GM12872 (cell line): ENCODE measurements around the gene USP36.

Experiments
- TF ChIP-seq, protein P1 (sequence below): IDR thresholded peaks from 3 replicates; pipeline ENCODE4 v1.5.1; 2011; ENCODE audit warnings: low read depth, mild to moderate bottlenecking, low read length, moderate library complexity; ENCODE audit not compliant: insufficient read depth

Gene USP36

DNA sequence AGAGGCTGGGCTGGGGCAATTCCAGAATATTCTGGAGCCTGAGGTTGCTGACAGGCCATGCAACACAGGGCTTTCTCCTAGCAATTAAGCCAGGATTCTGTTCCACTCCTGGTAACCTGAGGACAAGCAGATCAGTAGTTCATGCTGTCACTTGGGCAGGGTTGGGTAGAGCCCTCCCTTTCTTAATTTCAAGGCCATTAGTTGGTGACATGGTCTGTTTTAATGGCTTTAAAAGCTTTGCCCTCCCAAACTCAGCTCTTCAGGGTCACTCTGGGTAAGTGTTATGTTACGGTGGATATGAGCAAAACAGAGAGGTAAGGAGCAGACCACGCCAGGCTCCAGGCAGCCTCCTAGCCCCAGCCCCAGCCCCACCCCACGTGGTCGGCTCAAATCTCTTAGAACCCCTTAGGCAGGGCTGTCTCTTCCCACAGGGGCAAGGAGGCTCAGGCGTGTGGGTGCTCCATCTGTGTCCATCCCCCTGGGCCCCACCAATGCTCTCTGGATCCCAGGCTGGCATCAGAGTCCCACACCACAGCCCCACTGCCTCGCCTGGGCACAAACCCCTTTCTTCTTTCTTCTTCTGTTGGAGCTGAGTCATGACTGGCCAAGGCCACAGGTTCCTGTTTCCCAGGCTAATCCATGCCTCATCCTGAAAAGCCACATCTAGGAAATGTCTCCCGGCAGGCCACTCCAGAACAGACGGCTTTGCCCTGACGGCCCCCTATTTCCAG is 34.9 kb upstream of the USP36 start:
- TF ChIP-seq, protein P1, sequence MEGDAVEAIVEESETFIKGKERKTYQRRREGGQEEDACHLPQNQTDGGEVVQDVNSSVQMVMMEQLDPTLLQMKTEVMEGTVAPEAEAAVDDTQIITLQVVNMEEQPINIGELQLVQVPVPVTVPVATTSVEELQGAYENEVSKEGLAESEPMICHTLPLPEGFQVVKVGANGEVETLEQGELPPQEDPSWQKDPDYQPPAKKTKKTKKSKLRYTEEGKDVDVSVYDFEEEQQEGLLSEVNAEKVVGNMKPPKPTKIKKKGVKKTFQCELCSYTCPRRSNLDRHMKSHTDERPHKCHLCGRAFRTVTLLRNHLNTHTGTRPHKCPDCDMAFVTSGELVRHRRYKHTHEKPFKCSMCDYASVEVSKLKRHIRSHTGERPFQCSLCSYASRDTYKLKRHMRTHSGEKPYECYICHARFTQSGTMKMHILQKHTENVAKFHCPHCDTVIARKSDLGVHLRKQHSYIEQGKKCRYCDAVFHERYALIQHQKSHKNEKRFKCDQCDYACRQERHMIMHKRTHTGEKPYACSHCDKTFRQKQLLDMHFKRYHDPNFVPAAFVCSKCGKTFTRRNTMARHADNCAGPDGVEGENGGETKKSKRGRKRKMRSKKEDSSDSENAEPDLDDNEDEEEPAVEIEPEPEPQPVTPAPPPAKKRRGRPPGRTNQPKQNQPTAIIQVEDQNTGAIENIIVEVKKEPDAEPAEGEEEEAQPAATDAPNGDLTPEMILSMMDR = no peak

DNA sequence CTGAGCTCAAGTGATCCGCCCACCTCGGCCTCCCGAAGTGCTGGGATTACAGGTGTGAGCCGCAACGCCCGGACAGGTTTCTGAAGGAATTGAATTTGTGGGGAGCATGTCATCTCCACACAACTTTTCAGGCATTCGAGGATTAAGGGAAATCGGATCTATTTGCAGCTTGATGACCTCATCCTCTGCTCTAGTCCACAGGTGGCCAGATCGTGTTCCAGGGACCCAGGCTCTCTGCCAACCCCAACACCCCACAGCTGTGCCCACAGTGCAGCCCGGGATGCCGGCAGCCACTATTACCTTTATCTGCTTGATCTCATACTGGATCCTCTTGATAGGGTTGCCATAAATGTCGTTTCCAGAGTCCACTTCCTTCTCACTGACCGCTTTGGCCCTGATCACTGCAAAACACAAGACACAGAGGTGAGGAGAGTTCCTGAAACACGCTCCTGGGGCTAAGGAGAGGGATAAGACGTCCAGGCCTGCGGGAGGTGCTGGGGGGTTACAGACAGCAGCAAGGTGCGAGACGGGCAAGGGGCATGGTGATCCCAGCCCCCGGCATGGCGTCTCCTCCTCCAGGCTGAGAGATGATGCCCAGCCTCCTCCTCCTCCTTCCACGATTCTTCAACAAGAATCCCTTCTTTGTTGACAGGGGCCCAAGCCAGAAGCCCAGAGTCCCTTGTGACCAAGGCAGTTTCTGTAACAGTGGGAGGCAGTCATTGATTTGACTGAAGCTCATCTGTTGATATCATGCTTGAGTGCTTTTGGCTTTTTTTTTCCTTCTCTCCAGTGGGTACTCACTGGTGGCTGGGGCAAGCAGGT is 33.1 kb upstream of the USP36 start:
- TF ChIP-seq, protein P1 = no peak

GRCh38 chr17:78872486-78872885 is 31.9 kb upstream of the USP36 start:
- TF ChIP-seq, protein P1 = no peak

- TF ChIP-seq, protein P1 = no peak
Measured at GRCh38 chr17:78870621-78871020, 30.0 kb upstream of the USP36 start.

DNA sequence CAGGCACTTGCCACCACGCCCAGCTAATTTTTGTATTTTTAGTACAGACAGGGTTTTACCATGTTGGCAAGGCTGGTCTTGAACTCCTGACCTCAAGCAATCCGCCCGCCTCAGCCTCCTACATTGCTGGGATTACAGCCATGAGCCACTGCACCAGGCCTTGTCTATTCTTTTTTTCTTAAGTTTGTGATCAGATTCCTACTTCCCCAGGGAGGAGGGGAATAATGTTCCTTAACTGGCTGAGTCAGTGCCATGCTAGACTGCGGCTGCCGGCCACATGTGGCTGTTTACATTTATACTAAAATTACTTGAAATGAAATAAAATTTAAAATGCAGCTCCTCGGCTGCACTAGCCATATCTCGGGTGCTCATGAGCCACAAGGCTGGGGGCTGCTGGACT is 27.8 kb upstream of the USP36 start:
- TF ChIP-seq, protein P1 = no peak

DNA sequence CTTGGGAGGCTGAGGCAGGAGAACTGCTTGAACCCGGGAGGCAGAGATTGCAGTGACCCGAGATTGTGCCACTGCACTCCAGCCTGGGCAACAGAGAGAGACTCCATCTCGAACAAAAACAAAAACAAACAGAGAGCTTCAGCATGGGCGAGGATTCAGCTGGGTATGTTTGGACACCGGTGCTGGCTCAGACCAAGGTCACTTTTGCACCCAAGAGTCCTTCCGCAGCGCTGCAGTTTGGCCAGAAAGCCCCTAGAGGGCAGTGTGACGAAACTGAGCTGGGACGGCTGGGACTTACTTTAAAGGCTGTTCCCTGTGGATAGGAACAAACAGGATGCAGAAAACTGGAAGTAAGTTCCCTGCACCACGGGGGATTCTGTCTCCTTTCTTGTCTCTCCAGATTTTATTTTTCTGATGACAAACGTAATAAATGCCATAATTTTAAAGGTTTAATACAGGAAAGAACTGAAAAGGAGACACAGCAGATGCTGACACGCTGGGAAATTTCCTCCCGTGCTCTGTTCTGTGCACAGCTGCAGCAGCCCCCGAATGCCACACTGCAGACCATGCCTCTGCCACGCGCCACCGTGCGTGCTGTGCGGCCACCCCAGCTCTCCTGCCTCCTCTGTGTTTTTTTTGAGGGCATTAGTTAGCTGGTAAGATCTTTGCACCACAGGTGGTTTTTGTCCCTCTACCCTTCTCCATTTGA is 25.2 kb upstream of the USP36 start:
- TF ChIP-seq, protein P1 = peak; percentile 98

DNA sequence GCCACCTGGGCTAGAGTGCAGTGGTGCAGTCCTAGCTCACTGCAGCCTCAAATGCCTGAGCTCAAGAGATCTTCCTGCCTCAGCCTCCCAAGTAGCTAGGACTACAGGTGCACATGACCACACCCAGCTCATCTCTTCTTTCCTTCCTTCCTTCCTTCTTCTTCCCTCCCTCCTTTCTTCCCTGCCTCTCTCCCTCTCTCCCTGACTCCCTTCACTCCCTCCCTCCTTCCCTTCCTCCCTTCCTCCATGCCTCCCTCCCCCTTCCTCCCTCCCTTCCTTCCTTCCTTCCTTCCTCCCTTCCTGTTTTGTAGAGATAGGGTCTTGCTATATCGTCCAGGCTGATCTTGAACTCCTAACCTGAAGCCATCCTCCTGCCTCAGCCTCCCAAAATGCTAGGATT is 23.5 kb upstream of the USP36 start:
- TF ChIP-seq, protein P1 = no peak
